GM21381 (cell line): ENCODE measurements around the gene TP53BP2.

ENCODE experiments used
- ATAC-seq: cut with Tn5 transposase; IDR thresholded peaks from one replicate; pipeline ENCODE4 v1.9.1; 2021; ENCODE audit warnings: mild to moderate bottlenecking, moderate library complexity; ENCODE audit not compliant: unreplicated experiment

Gene TP53BP2

DNA sequence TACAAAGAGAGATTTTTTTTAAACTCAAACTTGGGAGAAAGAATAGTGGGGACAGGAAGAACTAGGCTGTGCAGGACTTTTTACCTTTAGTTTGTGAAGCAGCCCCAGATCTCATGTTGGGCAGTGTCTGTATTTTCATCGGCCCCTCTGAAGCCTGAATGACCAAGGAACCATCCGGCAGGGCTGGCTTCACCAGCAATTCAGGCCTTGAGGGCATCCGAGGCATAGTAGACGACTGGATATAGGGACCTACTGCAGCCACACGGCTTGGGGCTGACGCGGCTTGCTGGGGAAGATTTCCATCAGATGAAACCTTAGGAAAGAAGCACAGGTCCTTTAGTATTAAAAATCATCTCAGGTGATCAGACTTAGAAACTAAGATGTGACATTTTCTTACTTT is 43.7 kb downstream of the TP53BP2 start:
- ATAC-seq = no peak

DNA sequence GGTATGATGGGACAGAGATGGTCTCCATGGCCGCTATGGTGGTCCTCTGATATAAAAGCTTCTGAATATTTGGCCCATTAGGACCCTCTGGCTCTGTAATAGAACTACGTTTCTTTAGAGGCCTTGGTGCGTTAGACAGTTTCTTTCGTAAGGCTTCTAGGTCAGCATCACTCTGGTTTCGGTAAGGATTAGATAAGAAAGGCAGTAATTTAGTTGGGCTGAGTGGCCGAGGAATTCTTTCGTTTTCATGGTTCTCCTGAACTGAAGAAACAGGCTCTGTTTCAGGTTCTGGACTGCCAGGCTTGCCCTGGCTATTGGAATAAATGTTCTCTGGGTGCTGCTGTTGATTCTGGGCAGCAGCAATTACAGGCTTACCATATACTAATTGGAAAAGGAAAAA is 49.5 kb downstream of the TP53BP2 start:
- ATAC-seq = no peak

DNA sequence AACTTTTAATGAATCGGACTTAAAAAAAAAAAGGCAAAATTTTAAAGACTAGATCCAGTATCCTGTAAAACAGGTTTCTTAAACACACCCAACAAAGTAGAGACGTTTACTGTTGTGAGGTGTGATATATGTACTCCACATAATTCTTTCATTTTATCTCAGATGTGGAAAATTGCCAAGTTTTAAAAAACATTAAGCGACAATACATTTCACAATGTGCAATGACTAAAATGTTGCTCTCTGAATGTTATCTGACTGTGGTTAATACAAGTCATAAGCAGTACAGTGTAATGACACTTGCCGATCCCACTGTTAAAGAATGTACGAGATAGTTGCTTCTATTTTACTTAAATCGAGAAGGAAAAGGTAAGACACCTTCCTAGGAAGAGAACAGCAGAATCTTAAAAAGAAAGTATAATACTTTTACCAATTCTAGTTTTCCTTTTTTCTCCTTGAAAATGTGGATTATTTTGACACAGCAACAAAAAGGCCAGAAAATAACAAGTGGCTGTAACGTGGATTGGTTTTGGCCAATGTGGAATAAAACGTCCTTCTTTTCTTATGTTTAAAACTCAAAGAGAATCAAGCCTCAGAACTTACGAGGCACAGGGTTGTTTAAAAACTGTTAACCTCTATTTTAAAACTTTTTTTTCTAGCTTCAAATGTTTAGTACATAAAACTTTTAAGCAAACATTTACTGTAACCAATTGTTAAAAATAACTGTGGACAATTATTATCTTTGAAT is 51.4 kb downstream of the TP53BP2 start:
- no peak for ATAC-seq

DNA sequence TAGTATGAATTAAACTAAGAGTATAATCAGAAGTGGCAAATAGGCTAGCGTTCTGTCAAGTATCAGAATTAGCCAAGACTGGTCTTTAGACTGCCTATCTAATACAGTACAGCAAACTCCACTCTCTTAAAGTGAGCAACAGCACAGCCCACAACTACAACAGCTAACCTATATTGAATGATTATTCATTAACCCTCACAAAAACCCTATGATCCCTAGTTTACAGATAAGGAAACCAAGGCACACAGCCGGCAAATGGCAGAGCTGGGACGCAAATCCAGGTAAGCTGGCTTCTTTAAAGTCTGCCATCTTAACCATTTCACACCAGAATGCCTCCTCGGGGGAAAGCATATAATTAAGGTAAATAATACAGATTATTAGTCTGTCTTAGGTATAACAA is 52.0 kb downstream of the TP53BP2 start:
- no peak for ATAC-seq

DNA sequence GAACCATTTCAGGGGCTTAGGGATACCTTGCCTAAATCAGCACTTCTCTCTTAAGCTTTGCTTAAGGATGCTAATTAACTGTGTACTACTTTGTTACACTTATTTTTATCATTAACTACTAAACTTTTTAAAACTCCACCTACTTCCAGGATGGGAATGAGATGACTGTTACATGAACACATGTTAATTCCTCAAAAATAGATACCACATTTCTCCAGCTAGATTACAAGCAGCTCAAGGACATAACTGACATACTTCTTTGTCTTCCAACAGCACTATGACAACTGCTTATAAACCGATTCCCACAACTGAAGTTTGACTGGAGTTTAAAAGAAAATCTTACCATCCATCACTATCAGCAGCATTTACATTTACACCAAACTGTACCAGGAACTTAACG is 53.7 kb downstream of the TP53BP2 start:
- no peak for ATAC-seq

DNA sequence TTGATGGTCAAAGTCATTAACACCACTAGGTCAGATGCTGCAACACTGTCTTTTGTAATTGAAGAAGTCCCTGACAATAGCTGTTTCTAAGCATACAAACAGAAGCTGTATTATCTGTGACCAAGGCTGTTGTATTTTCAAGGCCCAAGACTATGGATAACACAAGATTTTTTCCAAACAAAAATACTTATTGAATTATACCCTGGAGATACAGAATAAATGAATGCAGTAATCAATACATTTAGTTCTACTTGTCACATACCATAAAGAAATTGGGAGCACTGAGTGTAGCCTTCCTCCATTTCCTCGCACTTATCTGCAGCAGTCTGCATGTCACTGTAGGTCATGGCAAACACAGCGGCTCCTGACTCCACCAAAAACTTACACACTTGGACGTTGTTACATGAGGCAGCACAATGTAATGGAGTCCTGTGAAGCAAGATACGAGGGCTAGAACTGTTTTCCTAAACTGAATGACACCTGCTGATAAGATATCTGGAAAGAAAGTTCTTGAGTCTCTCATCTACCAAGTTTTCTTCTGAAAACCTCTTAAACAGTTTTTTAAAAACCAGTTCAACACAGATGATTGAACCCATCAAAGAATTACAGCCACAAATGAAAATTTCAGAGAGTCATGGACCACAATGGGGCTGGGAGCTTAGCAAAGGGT is 56.9 kb downstream of the TP53BP2 start:
- no peak for ATAC-seq

DNA sequence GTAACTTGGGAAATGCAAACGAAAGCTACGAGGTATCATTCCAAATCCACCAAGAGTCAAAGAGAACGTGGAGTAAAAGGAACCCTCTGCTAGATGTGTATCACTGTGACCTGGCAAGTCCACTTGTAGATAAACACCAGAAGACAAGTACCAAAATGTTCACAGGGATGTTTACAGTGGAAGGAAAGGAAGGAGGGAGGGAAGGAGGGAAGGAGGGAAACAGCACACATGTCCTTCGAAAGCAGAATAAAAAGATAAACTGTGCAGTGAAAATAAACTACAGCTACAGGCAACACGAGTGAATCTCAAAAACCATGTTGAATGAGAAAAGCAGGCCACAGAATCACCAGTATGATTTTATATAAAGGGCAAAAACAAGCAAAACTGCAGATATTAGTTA is 59.9 kb downstream of the TP53BP2 start:
- no peak for ATAC-seq

DNA sequence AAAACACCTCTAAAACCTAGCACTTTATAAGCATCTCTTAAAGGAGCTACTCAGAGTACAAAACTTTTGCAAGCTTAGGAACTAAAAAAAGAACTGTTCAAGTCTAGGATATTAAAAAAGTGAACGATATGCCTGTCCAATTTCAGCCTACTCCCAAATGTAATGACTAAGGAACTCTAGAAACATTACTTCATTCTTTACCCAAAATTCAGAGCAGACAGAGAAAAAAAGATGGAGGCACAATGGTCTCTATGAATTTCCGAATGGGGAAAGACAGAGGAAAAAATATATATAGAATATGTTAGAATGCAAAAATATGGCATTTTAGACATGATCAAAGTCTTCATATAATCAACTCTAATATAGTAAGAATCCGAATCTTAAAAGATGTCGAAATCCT is 61.2 kb downstream of the TP53BP2 start:
- no peak for ATAC-seq

DNA sequence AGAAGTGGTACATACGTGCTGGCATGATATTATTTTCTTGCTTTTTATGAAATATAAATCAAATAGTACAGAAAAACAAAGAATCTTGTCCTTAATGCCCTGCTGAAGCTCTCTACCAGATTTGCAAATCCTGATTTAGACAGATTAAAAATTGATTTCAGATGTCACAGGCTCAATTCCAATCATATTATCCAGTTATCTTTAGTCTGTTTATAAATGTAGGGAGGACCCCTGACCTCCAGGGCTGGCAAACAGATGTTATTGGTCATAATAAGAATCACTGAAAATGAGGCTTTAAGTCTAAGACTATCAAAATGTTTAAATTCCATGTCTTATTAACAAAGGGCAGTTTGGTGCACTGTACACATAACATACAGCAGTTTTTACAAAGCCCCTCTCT is 62.1 kb downstream of the TP53BP2 start:
- no peak for ATAC-seq

DNA sequence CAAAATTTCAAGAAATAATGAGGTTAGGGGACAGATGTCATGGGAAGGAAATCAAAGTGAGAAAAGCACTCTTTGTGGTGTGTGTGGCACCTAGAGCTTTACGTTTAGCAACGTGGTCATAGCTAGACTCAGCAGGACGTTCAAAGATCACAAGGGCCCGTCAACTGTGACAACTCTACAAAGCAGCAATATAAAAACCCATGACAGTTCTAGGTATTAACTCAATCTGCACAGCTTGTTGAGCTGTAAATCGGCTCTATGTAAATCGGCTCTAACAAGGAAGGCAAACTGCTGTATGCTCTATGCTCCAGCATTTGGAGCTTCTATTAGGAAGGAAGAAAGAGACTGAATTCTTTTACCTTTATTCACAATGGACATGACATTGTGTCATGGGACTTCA is 64.8 kb downstream of the TP53BP2 start:
- ATAC-seq = no peak

DNA sequence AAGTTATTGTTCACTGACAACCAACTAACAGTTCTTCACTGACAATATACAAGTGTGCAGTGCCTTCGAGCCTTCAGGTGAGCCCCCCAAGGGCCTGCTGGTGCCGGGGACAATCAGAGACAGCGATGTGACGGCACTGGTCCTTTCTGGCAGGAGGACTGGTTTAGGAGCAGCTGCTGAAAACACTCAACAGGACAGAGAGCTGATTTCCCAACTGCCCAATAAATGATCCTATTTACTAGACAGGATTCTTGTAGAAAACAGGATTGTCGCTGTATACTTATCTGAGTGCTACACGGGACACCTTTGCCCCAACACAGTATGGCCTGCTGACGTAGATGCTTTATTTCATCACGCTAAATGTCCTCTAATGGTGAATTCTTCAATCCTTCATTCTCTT is 65.4 kb downstream of the TP53BP2 start:
- no peak for ATAC-seq

DNA sequence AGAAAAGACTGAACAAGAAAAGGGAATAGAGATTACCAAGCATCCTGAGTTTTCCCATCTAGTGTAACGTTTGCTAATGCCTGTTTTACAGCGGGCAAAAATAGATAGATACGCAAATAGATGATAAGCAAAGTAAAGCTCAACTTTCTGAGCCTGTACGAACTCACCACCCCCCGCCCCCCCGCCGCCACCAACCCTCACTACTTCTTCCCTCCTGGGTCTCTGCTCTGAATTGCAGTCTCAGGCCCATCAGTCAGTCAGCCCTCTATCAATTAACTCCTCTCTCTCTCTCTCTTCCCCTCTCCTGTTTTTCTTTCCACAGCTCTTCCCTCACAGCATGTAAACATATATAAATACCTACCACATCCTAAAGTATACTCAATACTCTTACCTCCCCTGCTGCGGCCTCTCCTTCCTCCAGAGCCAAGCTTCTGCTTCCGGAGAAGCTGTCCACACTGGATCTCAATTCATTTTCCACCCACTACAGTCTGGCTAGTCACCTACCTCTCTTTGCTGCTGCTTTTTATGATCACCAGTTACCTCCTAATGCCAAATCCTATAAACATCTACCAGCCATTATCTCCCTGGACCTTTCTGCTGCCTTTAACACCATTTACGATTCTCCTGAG is 68.8 kb downstream of the TP53BP2 start:
- ATAC-seq = no peak

DNA sequence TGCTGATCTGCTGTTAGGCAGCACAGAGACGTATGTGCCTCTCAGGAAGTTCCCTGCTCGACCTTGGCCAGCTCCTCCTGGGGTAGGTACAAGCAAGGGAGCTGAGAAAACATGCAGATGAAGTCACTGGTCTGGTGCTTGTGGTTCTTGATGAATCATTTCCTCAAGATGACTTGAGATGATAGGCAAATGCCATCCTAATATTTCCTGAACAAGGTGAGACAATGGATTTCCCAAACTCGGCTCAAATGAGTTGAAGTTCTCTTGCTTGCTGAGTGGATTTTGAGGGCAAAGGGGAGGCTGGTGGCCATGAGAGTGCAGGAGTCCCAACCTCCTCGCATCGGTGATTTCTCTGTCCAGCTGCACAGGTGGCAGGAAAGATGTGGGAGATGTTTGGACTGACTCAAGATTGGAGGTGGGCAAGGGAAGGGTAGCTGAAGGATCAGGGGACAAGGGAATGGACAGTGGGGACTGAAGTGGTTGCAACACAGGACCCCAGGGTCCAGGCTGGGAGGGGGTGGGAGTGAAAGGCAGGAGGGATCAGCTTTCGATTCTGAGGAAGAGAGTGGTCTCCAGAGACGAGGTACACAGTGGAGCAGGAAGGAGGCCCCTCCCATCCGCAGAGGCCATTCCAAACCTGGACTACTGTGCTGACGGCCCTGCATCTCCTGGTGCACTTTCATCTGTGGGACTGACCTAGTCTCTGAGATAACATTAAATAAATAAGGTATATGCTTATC is 69.5 kb downstream of the TP53BP2 start:
- ATAC-seq = no peak

DNA sequence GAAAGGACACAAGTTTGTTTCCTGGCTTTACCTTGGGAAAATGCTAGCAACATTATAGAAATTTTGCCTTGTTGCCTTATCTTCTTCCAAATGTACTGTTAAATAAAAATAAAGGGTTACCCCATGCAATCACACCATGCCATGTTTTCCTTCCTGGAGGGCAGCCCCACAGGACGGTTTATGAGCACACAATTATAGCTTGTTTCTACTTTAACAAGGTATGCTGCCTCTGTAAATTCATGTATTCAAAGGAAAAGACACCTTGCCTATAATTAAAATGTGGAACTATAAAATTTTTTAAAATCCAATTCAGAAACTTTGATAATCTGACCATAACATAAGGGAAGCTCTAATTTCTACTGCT is 70.1 kb downstream of the TP53BP2 start:
- ATAC-seq = no peak

DNA sequence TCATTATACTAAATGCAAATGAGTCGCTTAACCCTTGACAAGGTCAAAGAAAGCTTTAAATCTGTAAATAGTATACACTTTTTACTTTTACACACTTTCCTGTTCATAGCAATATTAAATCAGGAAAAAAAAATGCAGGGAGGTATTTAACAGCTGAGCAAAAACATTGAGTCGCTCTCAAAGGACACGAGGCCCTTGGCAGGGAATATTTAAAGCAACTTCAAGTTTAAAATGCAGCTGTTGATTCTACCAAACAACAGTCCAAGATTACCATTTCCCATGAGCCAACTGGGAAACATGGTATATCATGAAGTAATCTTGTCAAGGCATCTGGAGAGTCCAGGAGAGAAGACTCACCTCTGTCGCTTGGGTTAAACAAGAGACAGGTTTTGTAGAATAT is 70.7 kb downstream of the TP53BP2 start:
- no peak for ATAC-seq

DNA sequence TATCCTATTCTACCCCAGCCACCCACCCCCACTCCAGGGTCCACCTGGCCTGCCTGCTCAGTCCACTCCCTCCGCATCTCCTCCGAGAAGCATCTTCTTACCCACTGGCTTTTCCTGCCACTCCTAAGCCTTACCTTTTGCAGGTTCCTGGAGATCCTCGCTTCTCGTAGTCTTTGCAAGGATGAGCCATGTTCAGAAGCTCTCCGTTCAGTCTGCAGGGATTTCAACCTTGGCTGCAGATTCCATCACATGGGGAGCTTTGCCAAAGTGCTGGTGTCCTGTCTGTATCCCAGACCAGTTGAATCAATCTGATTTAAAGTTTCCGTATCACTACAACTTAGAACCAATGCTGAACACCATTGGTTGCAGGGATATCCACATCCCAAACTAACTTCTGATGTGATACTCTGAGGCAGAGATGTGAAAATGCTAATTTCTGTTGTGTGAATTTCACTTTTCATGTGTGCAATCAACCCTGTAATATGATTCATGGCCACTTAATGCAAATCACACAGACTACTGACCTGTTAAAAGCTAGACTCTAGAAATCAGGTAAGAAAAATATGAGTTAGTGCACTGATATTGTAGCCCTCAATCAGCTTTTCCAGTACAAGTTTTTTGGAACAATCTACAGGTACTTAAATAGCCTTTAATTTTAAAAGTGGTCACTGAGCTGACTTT is 71.5 kb downstream of the TP53BP2 start:
- ATAC-seq = no peak

DNA sequence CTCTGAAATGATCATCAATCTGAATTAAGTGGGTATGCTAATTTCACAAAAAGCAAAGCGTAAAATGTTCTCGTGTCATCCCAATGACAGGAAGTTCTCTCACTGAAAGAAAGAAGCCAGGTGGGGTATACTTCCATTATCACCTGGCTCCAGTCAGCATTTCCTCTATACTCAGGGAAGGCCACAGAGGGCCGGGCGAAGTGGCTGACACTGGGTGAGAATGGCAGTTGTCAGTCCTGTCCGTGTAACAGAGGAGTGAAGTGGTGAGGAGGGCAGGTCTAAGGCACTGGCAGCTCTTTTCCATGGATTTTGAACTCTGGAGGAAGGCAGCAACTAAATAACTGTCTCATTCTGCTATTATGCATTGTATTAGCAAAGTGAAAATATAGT is 73.0 kb downstream of the TP53BP2 start:
- ATAC-seq = no peak

DNA sequence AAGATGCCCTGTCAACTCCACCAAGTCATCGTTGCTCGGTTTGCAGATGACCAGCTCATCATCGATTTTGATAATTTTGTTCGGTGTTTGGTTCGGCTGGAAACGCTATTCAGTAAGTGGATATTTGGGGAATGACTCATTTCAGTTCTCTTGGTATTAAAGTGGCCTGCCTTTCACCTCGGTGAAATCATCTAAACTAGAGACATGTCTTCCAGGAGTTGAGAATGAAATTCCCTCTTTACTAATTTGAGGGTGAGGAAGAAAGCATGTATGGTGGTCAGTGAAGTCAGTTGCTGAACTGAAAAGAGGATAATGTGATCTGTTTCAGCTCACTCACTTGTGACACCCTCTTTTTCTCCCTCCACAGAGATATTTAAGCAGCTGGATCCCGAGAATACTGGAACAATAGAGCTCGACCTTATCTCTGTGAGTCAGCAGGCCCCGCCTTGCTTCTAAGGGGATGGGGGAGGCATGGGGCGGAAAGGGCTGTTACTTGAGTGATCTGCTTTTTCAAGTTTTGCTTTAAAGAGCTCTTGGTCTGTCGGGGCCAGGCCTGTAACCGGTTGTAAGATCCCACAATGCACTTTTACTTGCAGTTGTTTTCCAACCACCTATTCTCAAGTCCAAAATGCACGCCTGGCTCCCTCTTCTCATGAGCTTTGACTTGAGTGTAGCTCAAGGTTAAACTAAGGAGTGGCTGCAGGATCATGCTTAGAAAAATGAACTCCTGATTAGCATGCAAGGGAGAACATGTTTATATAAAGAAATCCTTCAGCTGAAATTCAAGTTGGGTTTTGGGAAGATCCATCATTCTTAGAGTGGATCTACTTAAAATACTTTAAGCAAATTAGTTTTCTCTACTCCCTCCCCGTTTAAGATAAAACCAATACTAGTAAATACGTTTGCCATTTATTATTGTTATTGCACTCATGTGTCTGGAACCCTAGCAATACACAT is 73.7 kb downstream of the TP53BP2 start:
- ATAC-seq = no peak

DNA sequence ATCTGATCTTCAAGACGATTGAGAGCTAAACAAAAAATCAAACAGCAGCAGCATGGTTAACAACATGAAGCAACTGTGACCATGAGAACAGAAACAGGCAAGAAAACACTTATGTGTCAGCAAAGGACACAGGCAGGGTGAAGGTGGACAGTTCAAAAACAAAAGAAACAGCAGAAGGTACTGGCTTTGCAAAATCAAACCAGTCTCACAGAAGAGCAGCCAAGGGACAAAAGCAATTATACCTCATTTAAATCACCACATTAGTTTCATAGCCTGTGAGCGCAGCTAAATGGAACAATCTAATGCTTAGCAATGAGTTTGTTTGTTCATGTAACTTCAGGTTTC is 74.3 kb downstream of the TP53BP2 start:
- no peak for ATAC-seq

DNA sequence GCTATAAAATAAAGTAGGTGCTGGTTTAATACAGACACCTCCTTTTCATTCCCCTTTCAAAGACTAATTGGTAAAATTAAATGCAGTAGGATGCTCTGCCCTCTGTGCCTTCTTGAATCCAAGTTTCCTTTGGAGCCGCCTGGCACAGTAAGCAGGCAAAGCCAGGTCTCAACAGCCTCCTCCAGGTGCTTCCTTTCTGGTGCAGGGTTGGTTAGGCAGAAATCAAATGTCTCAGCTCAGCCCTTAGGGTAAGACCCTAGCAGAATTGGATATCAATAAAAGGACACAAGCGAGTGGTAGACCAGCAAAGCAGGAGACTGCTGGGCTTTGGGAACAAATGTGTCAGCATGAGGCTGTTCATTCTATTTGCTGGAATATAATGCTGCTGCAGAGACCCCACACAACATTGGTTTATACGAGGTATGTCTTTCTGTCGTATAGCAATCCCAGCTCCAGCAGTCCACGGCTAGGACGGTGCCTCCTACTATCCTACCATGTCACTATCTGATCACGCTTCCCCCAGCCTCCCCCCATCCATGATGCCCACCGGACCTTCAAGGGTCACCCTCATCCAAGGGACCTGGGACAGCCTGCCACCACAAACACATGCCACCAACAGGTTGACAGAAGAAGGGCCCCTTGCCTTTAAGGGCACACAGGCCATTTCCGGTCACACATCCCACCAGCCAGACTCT is 75.0 kb downstream of the TP53BP2 start:
- ATAC-seq = no peak
